Measurements from ENCODE around the gene SPATA2. TPM values are rescaled to one million over a fixed set of nuclear protein-coding genes. Genes with fewer than 3 reads are reported as not detected.
"Not testable (repeated sequence)": the region's sequence is repeated elsewhere in the genome, so short reads cannot be mapped to it uniquely, and the experiment has no call there.

SPATA2 gene
- total and polyA plus RNA-seq, 2 of the 13 experiments (the other 11 are each of a cell fraction or from before 2014, with no cell fraction given): 3.2 to 8.7 TPM

GRCh38 chr20:49957089-49957938 lies 42.0 kb upstream of the SPATA2 start (continued):
- TF ChIP-seq, protein P1, sequence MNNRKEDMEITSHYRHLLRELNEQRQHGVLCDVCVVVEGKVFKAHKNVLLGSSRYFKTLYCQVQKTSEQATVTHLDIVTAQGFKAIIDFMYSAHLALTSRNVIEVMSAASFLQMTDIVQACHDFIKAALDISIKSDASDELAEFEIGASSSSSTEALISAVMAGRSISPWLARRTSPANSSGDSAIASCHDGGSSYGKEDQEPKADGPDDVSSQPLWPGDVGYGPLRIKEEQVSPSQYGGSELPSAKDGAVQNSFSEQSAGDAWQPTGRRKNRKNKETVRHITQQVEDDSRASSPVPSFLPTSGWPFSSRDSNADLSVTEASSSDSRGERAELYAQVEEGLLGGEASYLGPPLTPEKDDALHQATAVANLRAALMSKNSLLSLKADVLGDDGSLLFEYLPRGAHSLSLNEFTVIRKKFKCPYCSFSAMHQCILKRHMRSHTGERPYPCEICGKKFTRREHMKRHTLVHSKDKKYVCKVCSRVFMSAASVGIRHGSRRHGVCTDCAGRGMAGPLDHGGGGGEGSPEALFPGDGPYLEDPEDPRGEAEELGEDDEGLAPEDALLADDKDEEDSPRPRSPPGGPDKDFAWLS (CRISPR knock-in tag; IDR thresholded peaks at IDR 0.05; ENCODE audit: borderline replicate concordance): peak; percentile 33; the same call in 1 of the 2 replicates
- TF ChIP-seq EP300 (IDR thresholded peaks at IDR 0.05; ENCODE audit: low read depth in 2 of 2, low read length in 2 of 2): not testable (repeated sequence)
- TF ChIP-seq EP300 (CRISPR knock-in tag; IDR thresholded peaks at IDR 0.05; ENCODE audit: borderline replicate concordance): 0 out of 2 replicates have a peak, but pooled peaks have one; percentile 13
- peak; percentile 96 for TF ChIP-seq SOX5 (CRISPR knock-in tag; IDR thresholded peaks at IDR 0.05; ENCODE audit: borderline replicate concordance)
- TF ChIP-seq ZNF318 (CRISPR knock-in tag; IDR thresholded peaks at IDR 0.05): 0 out of 2 replicates have a peak, but pooled peaks have one; percentile 14
- TF ChIP-seq, protein P2, sequence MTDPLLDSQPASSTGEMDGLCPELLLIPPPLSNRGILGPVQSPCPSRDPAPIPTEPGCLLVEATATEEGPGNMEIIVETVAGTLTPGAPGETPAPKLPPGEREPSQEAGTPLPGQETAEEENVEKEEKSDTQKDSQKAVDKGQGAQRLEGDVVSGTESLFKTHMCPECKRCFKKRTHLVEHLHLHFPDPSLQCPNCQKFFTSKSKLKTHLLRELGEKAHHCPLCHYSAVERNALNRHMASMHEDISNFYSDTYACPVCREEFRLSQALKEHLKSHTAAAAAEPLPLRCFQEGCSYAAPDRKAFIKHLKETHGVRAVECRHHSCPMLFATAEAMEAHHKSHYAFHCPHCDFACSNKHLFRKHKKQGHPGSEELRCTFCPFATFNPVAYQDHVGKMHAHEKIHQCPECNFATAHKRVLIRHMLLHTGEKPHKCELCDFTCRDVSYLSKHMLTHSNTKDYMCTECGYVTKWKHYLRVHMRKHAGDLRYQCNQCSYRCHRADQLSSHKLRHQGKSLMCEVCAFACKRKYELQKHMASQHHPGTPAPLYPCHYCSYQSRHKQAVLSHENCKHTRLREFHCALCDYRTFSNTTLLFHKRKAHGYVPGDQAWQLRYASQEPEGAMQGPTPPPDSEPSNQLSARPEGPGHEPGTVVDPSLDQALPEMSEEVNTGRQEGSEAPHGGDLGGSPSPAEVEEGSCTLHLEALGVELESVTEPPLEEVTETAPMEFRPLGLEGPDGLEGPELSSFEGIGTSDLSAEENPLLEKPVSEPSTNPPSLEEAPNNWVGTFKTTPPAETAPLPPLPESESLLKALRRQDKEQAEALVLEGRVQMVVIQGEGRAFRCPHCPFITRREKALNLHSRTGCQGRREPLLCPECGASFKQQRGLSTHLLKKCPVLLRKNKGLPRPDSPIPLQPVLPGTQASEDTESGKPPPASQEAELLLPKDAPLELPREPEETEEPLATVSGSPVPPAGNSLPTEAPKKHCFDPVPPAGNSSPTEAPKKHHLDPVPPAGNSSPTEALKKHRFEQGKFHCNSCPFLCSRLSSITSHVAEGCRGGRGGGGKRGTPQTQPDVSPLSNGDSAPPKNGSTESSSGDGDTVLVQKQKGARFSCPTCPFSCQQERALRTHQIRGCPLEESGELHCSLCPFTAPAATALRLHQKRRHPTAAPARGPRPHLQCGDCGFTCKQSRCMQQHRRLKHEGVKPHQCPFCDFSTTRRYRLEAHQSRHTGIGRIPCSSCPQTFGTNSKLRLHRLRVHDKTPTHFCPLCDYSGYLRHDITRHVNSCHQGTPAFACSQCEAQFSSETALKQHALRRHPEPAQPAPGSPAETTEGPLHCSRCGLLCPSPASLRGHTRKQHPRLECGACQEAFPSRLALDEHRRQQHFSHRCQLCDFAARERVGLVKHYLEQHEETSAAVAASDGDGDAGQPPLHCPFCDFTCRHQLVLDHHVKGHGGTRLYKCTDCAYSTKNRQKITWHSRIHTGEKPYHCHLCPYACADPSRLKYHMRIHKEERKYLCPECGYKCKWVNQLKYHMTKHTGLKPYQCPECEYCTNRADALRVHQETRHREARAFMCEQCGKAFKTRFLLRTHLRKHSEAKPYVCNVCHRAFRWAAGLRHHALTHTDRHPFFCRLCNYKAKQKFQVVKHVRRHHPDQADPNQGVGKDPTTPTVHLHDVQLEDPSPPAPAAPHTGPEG (CRISPR knock-in tag; IDR thresholded peaks at IDR 0.05): 0 out of 2 replicates have a peak, but pooled peaks have one; percentile 45
- TF ChIP-seq RCOR2 (CRISPR knock-in tag; IDR thresholded peaks at IDR 0.05): 0 out of 2 replicates have a peak, but pooled peaks have one; percentile 29
- TF ChIP-seq, protein P3, sequence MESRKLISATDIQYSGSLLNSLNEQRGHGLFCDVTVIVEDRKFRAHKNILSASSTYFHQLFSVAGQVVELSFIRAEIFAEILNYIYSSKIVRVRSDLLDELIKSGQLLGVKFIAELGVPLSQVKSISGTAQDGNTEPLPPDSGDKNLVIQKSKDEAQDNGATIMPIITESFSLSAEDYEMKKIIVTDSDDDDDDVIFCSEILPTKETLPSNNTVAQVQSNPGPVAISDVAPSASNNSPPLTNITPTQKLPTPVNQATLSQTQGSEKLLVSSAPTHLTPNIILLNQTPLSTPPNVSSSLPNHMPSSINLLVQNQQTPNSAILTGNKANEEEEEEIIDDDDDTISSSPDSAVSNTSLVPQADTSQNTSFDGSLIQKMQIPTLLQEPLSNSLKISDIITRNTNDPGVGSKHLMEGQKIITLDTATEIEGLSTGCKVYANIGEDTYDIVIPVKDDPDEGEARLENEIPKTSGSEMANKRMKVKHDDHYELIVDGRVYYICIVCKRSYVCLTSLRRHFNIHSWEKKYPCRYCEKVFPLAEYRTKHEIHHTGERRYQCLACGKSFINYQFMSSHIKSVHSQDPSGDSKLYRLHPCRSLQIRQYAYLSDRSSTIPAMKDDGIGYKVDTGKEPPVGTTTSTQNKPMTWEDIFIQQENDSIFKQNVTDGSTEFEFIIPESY (CRISPR knock-in tag; IDR thresholded peaks at IDR 0.05): peak; percentile 77

Measured in HepG2 (cell line).